ENCODE results near the gene MAP7.

Gene MAP7

DNA sequence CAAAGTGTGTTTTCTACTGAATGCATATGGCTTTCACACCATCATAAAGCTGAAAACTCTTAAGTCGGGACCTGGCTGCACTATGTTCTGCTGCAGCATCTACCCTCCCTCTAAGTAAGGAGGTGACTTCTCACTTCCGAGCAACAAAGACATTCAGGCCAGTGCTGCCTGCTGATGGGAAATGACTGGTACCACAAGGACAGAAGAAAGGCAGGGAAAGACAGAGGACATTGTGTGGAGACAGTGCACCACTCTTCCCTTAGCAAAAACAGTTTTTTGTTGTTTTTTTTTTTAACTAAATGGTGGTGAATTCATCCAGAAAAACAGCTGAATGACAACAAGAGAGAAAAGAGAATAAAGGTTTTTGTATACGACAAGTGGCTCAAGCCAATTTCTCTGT lies 81.5 kb downstream of the MAP7 start:
- TF ChIP-seq, protein P1, sequence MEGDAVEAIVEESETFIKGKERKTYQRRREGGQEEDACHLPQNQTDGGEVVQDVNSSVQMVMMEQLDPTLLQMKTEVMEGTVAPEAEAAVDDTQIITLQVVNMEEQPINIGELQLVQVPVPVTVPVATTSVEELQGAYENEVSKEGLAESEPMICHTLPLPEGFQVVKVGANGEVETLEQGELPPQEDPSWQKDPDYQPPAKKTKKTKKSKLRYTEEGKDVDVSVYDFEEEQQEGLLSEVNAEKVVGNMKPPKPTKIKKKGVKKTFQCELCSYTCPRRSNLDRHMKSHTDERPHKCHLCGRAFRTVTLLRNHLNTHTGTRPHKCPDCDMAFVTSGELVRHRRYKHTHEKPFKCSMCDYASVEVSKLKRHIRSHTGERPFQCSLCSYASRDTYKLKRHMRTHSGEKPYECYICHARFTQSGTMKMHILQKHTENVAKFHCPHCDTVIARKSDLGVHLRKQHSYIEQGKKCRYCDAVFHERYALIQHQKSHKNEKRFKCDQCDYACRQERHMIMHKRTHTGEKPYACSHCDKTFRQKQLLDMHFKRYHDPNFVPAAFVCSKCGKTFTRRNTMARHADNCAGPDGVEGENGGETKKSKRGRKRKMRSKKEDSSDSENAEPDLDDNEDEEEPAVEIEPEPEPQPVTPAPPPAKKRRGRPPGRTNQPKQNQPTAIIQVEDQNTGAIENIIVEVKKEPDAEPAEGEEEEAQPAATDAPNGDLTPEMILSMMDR (IDR thresholded peaks at IDR 0.05): no peak

DNA sequence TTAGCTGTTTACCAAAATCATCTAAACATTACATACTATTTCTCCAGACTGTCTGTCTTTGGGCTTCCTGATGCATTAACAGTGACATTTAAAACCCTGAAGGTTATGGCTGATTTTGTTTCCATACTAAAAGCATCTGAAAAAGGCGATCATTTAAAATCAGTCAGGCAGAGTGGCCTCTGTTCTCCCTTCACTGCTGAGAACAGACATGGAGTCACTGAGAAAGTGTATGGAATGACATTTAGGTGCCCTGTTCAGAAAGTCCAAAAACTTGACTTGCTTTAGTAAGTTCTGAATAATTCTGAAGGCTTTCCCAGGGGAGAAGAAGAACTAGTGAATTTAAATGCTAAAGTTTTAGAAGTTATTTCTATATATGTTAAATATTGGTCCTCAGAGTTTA lies 83.0 kb downstream of the MAP7 start:
- TF ChIP-seq, protein P1 (IDR thresholded peaks at IDR 0.05): no peak

DNA sequence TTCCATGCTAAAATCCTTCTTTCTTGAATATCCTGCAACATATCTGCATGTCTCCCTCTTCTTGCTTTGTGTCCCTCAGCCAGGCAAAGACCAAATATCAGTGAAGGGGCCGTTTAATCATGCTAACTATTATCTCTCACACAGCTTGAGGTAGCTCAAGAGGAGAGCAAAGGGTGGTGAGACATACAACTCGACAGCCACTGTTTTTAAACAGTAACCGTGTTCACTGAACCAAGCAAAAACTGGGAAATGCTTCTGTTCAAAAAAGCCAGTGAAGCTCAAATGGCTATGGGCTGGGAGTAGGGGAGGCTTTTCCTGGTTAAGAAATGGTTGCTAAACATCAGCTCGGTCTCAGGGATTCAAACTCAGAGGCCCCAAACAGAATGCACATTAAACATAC lies 83.4 kb downstream of the MAP7 start:
- TF ChIP-seq, protein P1 (IDR thresholded peaks at IDR 0.05): no peak

DNA sequence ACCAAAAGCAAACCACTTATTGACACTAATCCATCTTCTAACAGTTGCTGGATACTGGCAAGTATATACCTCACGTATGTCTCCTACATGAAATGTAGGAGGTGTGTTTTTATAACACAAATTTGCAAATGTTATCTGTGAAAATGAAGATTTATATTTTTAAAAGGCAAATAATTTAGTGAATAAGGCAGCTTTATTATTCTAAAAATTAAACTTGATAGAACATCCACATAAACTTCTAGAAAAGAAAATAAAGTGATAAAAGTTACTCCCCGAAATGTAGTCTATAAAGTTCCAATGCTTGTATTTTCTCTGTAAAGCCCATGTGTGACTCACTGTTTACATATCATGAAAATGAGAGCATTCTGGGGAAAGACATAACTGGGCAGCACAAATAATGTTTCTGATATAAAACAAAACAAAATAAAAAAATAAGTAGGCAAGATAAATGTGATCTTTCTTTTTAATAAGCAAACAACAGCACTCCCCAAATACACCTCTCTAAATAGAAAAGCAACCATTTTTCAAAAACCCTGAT lies 84.4 kb downstream of the MAP7 start:
- TF ChIP-seq, protein P1 (IDR thresholded peaks at IDR 0.05): no peak

DNA sequence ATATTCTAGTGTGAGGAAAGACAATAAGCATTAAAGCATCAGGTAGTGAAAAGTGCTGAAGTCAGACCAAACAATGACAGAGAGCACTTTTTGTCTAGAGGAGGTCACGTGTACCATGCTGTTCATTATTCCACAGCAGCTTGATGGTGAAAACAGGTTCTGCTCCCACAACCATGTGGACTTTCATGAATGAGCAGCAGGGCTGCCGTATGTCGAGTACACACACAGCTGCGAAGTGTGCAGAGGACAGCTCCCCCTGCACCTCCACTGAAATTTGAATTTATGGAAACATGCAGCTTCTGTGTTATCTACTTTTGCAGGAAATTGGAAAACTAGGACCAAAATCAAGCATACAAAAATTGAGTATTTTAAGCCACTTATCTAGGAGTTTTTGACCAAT lies 85.3 kb downstream of the MAP7 start:
- TF ChIP-seq, protein P1 (IDR thresholded peaks at IDR 0.05): no peak

DNA sequence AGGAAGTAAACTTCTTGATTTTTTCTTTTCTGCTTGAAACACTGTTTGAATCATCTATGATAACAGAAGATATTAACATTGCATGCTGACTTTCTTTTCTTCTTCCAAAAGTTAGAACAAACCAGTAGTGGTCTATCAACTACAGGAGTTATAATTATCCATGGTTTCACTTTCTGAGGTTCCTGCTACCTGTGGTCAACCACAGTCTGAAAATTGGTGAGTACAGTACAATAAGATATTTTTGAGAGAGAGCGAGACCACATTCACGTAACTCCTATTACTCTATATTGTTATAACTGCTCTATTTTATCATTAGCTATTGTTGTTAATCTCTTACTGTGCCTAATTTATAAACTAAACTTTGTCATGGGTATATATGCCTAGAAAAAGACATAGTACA lies 86.1 kb downstream of the MAP7 start:
- TF ChIP-seq, protein P1 (IDR thresholded peaks at IDR 0.05): no peak

DNA sequence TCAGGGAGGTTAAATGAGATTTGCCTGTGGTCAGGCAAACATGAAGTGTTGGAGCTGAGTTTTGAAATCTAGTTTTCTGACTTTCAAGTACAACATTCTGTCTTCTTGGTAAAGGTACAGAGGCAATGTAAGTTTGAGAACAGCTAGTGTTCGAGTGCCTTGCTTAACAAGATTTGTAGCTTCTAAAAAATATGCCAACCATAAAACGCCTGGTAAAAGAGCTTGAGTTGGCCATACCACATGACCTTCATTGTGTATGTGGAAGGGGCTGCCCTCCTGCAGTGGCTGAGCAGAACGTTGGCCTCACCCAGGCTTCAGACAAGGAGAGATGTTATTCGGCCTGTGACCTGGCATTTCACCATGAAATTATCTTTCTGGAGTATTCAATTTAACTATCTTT lies 86.5 kb downstream of the MAP7 start:
- TF ChIP-seq, protein P1 (IDR thresholded peaks at IDR 0.05): no peak

DNA sequence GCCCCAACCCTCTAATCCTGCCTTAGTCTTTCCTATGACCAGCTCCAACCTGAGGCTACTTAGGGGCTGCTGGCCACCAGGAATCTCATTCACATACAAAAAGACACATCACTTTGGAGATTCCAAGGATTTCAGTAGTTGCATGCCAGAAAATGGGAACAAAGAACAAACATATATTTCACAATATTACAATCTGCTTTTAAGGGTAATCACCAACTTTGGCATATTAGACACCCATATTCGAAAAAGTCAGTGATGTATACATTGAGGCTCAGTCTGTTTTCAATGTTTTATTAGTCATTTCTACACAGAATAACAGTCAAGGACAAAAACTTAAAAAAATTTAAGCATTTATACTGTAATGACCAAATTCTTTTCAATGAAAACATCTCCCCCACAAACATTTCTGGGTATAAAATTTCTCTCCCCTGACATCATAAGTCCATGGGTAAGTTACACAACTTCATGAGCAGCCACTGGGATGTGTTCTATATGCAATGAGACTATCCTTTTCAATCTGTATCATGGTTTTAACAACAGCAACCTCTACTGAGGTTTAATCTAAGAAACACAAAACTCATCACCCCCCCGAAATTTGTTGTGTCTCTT lies 103.5 kb downstream of the MAP7 start:
- TF ChIP-seq, protein P1 (IDR thresholded peaks at IDR 0.05): no peak

Data from LNCAP (cell line).